DMS 273 (cell line): ENCODE measurements around the gene LTA.

ENCODE experiments used
- DNase-seq: peaks from one replicate; lab custom pipeline; 2025; ENCODE audit not compliant: unreplicated experiment; lab: John Stamatoyannopoulos, UW

The LTA gene

GRCh38 chr6:31572041-31572911 lies at the start of gene LTA:
Gene LTA (plus strand): TSS chr6:31572289. CDS start chr6:31572743, 454 bp downstream.
- no peak for DNase-seq

DNA sequence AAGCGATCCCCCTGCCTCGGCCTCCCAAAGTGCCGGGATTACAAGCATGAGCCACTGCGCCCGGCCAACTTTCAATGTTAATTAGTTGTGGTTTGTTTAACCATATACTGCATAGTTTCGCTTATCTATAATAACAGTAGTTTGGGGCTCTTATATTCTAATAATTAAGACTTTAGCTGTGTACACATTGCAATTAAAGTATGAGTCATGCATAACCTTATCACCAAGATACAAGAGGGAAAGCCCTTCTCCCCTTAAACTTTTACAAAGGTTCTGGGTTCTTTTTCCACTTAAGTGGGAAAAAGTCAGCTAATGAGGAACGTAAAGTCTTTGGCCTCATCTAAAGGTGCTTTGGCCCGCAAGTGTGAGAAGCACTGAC lies 46.5 kb upstream of the LTA start:
- DNase-seq = no peak

DNA sequence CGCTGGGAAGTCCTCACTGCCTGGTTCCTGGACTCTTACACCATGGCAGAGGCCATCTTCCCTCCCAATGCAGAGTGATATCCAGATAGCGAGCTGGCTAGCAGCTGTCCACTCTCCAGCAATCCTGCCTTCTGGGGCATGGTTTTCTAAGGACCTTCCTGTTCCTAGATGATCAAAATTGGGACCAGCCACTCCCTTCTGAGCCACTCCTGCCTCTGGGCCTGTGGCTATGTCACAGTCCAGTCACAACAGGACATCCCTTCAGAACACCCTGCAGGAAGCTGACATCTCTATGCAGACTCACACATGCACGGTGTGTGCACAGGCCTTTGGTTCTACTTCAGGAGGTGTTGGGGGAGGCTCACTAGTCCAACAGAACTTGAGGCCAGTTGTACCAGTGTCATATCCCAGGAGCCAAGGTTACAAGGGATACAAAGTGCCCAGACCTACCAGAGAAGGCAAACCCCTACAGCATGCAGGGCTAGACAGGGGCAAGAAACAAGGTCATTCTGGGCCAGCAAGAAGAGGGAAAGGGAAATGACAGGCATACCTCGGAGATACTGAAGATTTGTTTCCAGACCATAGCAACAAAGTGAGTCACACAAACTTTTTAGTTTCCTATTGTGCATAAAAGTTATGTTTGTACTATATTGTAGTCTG lies 46.0 kb upstream of the LTA start:
- DNase-seq = no peak

GRCh38 chr6:31528307-31528777 lies 43.7 kb upstream of the LTA start:
- DNase-seq = peak; percentile 60

DNA sequence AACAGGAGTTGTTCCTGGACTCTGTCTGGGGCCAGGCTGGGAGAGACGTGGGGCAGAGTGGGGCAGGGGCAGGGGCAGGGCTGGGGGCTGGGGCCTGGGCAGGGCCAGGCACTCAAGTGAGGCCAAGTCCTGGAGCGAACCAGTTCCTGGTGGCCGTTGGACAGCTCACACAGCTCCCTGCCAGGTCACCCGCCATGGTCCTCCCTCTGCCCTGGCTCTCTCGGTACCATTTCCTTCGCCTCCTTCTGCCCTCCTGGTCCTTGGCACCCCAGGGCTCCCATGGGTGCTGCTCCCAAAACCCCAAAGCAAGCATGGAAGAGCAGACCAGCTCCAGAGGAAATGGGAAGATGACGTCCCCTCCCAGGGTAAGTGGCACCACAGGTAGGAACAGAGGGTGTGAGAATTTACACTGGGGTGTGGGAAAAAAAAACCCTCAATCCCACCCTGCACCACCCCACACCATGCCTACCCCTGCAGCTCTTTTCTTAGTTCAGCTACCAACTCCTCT lies 43.2 kb upstream of the LTA start, which contains the start of gene MCCD1:
TSS of gene MCCD1 (plus strand) at position 142 of the 508 bp plus-strand sequence. CDS start at position 195, 53 bp downstream.
- DNase-seq = no peak

DNA sequence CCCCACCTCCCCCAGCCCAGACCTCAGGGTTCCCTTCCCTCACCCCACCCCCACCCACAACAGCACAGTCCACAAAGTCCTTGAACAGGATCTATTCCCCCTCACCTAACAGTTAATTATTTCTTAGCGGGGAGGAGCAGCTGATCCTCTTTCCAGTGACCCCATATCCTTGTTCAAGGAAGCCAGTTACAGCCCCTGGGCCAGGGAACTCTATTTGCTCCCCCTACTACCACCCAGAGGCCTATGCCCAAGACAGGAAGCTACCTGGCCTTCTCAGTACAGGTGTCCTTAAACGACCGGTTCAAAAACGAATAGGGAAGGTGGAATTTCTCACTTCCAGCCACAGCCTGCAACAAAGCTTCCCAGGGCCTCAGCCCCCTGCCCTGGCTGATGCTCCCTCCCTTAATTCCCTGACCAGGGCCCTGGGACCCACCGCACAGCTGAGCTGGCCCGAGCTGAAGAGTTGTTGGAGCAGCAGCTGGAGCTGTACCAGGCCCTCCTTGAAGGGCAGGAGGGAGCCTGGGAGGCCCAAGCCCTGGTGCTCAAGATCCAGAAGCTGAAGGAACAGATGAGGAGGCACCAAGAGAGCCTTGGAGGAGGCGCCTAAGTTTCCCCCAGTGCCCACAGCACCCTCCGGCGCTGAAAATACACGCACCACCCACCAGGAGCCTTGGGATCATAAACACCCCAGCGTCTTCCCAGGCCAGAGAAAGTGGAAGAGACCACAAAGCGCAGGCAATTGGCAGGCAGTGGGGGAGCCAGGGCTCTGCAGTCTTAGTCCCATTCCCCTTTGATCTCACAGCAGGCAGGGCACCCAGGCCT lies 42.5 kb upstream of the LTA start:
- peak; percentile 49 for DNase-seq

GRCh38 chr6:31530659-31531058 lies 41.4 kb upstream of the LTA start:
- no peak for DNase-seq

DNA sequence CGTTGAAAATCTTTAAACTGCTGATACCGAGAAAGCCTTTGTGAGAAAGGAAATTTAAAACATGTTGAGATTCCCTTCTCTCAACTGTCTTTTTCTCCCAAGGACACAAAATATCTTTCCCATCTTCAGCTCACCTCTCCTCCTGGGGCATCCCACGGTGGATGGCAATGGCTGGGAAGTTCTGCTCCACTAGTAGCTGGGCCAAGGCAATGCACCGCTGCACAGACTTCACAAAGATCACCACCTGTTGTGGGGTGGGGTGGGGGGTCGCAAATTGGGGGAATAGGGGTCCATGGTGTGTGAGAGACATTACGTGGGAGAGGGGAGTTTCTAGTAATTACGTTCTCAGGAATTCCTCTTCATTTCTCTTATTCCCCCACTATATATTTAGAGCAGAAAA lies 40.9 kb upstream of the LTA start:
- no peak for DNase-seq

DNA sequence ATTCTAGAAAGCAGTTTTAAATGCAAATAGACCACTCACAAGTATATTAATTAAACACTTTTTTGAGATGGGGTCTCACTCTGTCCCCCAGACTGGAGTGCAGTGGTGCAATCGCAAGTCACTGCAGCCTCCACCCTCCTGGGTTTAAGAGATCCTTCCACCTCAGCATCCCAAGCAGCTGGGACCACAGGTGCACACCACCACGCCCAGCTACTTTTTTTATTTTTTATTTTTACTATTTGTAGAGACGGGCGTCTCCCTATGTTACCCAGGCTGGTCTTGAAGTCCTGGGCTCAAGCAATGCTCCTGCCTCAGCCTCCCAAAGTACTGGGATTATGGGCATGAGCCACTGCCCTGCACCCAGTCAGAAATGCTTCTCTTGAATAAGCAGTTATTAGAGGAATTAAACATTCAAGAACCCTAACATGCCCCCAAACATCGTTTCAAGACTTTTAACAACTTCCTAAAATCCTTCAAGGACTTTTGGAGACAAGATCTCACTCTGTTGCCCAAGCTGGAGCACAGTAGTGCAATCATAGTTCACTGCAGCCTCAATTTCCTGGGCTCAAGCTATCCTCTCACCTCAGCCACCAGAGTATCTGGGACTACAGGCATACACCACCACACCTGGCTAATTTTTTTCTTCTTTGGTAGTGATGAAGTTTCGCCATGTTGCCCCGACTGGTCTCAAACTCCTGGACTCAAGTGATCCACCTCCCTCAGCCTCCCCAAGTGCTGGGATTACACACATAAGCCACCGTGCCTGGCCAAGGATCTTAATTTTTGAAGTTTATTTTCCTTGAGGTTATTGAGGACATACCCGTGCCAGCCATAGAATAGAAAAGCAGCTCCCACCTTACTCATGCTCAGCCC lies 40.1 kb upstream of the LTA start:
- no peak for DNase-seq

DNA sequence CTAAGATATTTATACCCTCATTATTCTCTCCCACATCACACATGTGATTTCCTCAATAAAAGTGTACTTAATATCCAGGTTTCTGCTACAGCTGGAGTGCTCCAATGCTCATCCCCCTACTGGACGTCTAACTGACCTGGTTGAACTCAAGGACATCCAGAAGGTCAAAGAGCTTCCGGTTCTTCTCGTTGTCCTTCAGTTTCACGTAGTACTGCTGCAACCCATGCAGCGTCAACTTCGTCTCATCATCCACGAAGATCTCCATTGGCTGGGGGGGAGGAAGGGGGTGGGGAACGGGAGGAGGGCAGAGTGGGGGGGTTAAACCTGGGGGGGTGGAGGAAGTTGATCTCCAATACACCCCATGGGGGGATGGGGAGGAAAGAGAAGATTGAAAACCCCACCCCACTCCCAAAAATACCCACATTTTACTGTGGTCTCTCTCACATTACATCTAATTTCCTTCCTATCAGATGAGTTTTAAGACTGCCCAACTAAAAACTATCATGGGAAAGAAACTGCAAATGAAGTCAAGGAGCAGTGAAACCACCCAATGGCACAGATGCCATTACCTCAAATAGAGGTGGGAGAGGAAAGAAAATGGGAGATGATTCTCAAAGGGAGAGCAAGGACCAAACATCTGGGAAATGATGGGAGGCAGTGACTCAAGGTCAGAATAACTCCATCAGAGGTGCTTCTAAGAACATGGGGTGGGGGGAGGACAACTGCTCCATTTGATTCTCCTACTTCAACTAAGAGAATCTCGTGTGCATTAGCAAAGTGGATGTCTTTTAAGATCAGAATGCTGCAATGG lies 39.2 kb upstream of the LTA start:
- DNase-seq = no peak

DNA sequence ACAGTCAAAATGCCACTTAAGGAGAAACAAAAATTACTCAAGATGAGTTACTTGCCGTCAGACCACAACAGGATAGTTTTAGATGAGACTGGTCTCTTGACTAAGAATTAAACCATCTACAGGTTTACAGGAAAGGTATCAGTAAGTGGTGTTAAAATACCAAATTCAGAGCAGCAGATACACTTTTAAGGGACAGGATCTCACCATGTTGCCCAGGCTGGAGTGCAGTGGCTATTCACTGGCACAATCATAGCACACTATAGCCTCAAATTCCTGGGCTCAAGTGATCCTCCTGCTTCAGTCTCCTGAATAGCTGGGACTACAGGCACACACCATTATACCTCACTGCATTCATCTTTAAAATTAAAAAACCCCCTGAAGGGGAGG lies 38.6 kb upstream of the LTA start:
- no peak for DNase-seq

- no peak for DNase-seq
These were observed 38.1 kb upstream of the LTA start for GRCh38 chr6:31534011-31534410.

DNA sequence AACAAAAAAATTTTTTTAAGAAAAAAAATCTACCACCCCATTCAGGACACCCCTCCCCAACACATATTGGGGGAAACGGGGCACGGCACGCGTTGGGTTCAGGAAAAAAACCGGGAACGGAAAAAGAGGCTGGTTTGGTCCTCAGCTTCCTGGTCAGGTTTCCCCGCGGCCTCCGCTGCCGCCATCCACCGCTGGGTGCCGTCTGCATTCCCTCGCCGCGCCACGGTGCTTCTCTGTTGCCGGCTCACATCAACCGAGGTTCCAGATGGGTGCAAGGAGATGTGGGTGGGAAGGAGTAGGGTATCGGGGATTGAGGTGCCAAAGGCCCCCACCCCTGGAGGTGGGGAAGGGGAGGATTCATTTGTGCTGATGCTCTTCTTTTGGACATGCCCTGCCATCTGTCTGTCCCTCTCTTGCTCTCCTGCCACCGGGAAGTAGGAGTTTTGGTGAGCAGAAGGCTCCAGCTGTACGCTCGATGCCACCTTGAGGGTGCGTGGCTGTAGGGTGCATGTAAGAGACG lies 37.5 kb upstream of the LTA start:
- no peak for DNase-seq

DNA sequence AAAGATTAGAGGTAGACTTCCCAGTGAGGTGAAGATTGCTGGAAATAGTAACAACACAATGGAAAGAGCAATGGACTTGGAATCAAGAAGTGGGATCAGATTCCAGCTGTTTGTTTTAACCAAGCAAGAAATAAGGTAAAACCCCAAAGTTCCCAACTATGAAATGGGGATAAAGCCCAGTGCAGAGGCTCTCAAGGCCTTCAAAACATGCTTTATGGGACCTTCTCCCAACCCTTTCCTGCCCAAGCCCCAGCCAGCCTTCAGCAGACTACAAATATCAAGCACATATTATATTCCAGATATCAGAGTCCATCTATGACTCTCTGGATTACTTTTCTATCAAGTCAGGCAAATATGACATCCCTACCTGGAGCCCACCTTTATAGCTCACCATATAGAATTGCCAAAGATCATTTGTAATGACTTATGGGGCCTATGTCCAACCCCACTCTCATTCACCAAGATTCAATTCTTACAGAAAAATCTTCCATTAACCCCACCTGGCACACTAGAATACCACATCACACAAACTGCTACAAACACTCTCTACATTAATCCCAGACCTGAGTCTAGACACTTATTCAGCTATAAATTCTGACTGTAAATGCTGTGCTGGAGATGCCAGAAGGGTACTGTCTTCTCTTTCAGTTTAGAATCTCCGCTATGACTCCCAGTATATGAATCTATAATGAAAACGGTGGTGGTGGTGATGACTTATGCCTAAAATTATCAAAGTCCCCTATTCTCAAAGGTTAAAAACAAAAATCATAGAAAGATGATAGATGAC lies 36.4 kb upstream of the LTA start:
- DNase-seq = no peak

GRCh38 chr6:31538805-31539400 lies 33.2 kb upstream of the LTA start:
- DNase-seq = no peak

- DNase-seq = no peak
These were observed 31.4 kb upstream of the LTA start for GRCh38 chr6:31540640-31541039.

DNA sequence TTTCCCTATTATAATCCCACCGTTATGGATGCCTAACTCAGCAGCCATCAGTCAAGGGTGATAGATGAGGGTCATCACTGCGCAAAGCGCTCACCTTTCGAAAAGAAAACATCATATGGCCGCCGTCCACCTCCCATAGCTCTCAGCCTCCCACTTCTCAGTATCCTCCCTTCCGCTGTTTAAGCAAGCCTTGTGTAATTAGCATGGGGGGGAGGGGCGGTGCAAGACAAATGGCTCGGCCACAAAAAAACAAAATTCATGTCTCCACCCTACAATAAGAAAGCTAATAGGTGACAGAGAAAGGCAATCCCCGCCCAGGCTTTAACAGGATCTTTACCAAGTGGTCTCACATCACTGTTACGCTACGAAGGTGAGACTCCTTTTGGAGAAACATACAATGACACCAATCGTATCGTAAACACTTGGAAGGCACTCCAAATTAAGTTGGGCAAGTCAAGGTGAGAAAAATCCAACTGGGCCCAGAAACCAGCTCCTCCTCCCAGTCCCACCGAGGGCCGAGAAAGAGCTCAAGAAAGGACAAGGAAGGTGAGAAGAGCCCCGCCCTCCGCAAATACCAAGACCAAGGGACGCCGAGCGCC lies 30.9 kb upstream of the LTA start:
- peak; percentile 70 for DNase-seq
